HG03064 (cell line): ENCODE measurements around the gene TNIP1.

Experiments used
- ATAC-seq: cut with Tn5 transposase; IDR thresholded peaks from one replicate; pipeline ENCODE4 v1.9.1; 2021; ENCODE audit warnings: low read depth; ENCODE audit not compliant: unreplicated experiment

Gene TNIP1

GRCh38 chr5:151106043-151106442 is 25.2 kb upstream of the TNIP1 start:
- ATAC-seq = no peak

GRCh38 chr5:151105561-151105960 is 24.7 kb upstream of the TNIP1 start:
- ATAC-seq = no peak

- ATAC-seq = no peak
Observed at GRCh38 chr5:151104795-151105194, 24.0 kb upstream of the TNIP1 start.

- ATAC-seq = no peak
Observed at GRCh38 chr5:151101746-151102145, 20.9 kb upstream of the TNIP1 start.

GRCh38 chr5:151101151-151101550 is 20.3 kb upstream of the TNIP1 start:
- no peak for ATAC-seq

GRCh38 chr5:151100681-151101080 is 19.8 kb upstream of the TNIP1 start:
- no peak for ATAC-seq

- no peak for ATAC-seq
Observed at GRCh38 chr5:151098768-151099121, 17.9 kb upstream of the TNIP1 start.

- ATAC-seq = peak; percentile 46
Observed at GRCh38 chr5:151097820-151098767, 17.3 kb upstream of the TNIP1 start.

GRCh38 chr5:151097061-151097460 is 16.2 kb upstream of the TNIP1 start:
- no peak for ATAC-seq

- ATAC-seq = no peak
Observed at GRCh38 chr5:151096001-151096373, 15.2 kb upstream of the TNIP1 start.

GRCh38 chr5:151095341-151096000 is 14.6 kb upstream of the TNIP1 start:
- ATAC-seq = no peak

- ATAC-seq = no peak
Observed at GRCh38 chr5:151094852-151095245, 14.0 kb upstream of the TNIP1 start.

- ATAC-seq = peak; percentile 65
Observed at GRCh38 chr5:151094030-151094851, 13.4 kb upstream of the TNIP1 start.

GRCh38 chr5:151093476-151093889 is 12.6 kb upstream of the TNIP1 start:
- peak; percentile 8 for ATAC-seq

GRCh38 chr5:151092762-151093161 is 11.9 kb upstream of the TNIP1 start:
- ATAC-seq = no peak

GRCh38 chr5:151089726-151090125 is 8.9 kb upstream of the TNIP1 start:
- ATAC-seq = no peak

- ATAC-seq = no peak
Observed at GRCh38 chr5:151088986-151089385, 8.2 kb upstream of the TNIP1 start.

GRCh38 chr5:151087486-151087885 is 6.7 kb upstream of the TNIP1 start:
- no peak for ATAC-seq

GRCh38 chr5:151086905-151087360 is 6.1 kb upstream of the TNIP1 start:
- ATAC-seq = peak; percentile 68

- no peak for ATAC-seq
Observed at GRCh38 chr5:151086192-151086869, 5.5 kb upstream of the TNIP1 start.
